OCI-LY1 (cell line): ENCODE measurements around the gene GRIA4.

Source experiments
- H2AFZ ChIP-seq: fragments of 200-600 bp; sonication (generic), shearing (Covaris generic); 2 replicates; pipeline ENCODE4 v1.6.0; 2014; ENCODE audit warnings: antibody characterized with exemption, mild to moderate bottlenecking, low read length
- H3F3A ChIP-seq: fragments of 200-600 bp; sonication (generic), shearing (Covaris generic); 2 replicates; pipeline ENCODE4 v1.6.0; 2014; ENCODE audit warnings: mild to moderate bottlenecking, antibody characterized with exemption, low read length, moderate library complexity; ENCODE audit not compliant: insufficient read depth
- H3K27ac ChIP-seq: fragments of 200-600 bp; sonication (generic); 2 replicates; pipeline ENCODE4 v1.5.1; 2014; ENCODE audit warnings: low read length, mixed run types, mild to moderate bottlenecking, low read depth; ENCODE audit not compliant: poor library complexity, severe bottlenecking
- H3K27me3 ChIP-seq: fragments of 200-600 bp; sonication (generic); 2 replicates; pipeline ENCODE4 v1.6.0; 2014; ENCODE audit warnings: antibody characterized with exemption, mild to moderate bottlenecking, low read length, moderate library complexity; ENCODE audit not compliant: insufficient read depth
- H3K36me3 ChIP-seq: fragments of 200-600 bp; sonication (generic); 2 replicates; pipeline ENCODE4 v1.6.1; 2014; ENCODE audit warnings: mild to moderate bottlenecking, antibody characterized with exemption, low read length, moderate library complexity, mixed read lengths; ENCODE audit not compliant: insufficient read depth
- H3K4me1 ChIP-seq: fragments of 200-600 bp; sonication (generic); 2 replicates; pipeline ENCODE4 v1.5.1; 2014; ENCODE audit warnings: mild to moderate bottlenecking, low read length, moderate library complexity; ENCODE audit not compliant: insufficient read depth, severe bottlenecking
- H3K4me2 ChIP-seq: fragments of 200-600 bp; sonication (generic), shearing (Covaris generic); 2 replicates; pipeline ENCODE4 v1.6.1; 2014; ENCODE audit warnings: low read length
- H3K4me3 ChIP-seq: fragments of 200-600 bp; sonication (generic); 2 replicates; pipeline ENCODE4 v1.5.1; 2014; ENCODE audit warnings: low read length, low read depth, mild to moderate bottlenecking, mixed read lengths; ENCODE audit not compliant: poor library complexity, severe bottlenecking
- H3K79me2 ChIP-seq: fragments of 200-600 bp; shearing (Covaris generic); 2 replicates; pipeline ENCODE4 v1.6.1; 2016; ENCODE audit warnings: mixed run types, low read length, mixed read lengths; ENCODE audit not compliant: insufficient read depth
- H3K9ac ChIP-seq: fragments of 200-600 bp; sonication (generic), shearing (Covaris generic); 2 replicates; pipeline ENCODE4 v1.6.1; 2014; ENCODE audit warnings: mild to moderate bottlenecking, low read length, mixed read lengths
- H3K9me2 ChIP-seq: fragments of 200-600 bp; sonication (generic), shearing (Covaris generic); 2 replicates; pipeline ENCODE4 v1.6.1; 2014; ENCODE audit warnings: low read depth, mild to moderate bottlenecking, low read length, mixed read lengths
- H3K9me3 ChIP-seq: fragments of 200-600 bp; shearing (Covaris generic); 2 replicates; pipeline ENCODE4 v1.6.1; 2014; ENCODE audit warnings: low read length, mixed read lengths
- H4K20me1 ChIP-seq: fragments of 200-600 bp; sonication (generic), shearing (Covaris generic); 2 replicates; pipeline ENCODE4 v1.6.0; 2016; ENCODE audit warnings: mild to moderate bottlenecking, low read length; ENCODE audit not compliant: insufficient read depth
- EZH2 ChIP-seq: fragments of 200-600 bp; sonication (generic), shearing (Covaris generic); IDR thresholded peaks from 2 replicates; pipeline ENCODE4 v1.8.0; 2017; ENCODE audit warnings: borderline replicate concordance, mixed run types, mild to moderate bottlenecking, antibody characterized with exemption, low read length, moderate library complexity, mixed read lengths
- TF ChIP-seq, protein P1 (sequence below): fragments of 200-600 bp; sonication (generic), shearing (Covaris generic); IDR thresholded peaks from 2 replicates; pipeline ENCODE4 v1.5.1; 2017; ENCODE audit warnings: mild to moderate bottlenecking, antibody characterized with exemption, low read length, moderate library complexity, mixed read lengths

GRIA4 gene

DNA sequence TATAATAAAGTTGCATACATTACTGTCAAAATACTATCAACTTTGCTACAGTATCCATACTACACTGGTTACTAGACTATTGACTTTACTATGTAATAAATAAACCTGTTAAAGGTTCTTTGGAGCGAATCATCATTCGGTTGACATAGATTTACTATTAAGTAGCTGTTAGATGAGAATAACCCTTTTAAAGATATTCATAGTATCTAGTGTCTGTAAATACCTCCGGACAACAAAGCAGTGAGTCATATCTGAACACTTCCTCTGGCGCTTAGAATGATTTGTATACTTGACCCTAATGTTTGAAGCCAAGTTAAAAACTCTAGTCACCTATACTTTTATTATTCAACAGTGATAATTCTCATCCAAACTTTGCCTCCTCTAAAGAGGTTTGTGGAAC lies 327.5 kb downstream of the GRIA4 start:
- Histone ChIP-seq H3K4me3 (no peak overlapping the region), H2AFZ (no peak overlapping the region), H3K9me3 (no peaks in the 10 kb centered on the region), H3K9ac (no peak overlapping the region), H3F3A (no peaks in the 10 kb centered on the region), H3K9me2 (no peaks in the 10 kb centered on the region), H3K27me3 (no peaks in the 10 kb centered on the region), H3K27ac (no peak overlapping the region), H3K36me3 (no peaks in the 10 kb centered on the region), H3K79me2 (no peaks in the 10 kb centered on the region), H4K20me1 (no peaks in the 10 kb centered on the region), H3K4me2 (no peak overlapping the region), H3K4me1 (no peaks in the 10 kb centered on the region)
- no peak for TF ChIP-seq EZH2
- TF ChIP-seq, protein P1, sequence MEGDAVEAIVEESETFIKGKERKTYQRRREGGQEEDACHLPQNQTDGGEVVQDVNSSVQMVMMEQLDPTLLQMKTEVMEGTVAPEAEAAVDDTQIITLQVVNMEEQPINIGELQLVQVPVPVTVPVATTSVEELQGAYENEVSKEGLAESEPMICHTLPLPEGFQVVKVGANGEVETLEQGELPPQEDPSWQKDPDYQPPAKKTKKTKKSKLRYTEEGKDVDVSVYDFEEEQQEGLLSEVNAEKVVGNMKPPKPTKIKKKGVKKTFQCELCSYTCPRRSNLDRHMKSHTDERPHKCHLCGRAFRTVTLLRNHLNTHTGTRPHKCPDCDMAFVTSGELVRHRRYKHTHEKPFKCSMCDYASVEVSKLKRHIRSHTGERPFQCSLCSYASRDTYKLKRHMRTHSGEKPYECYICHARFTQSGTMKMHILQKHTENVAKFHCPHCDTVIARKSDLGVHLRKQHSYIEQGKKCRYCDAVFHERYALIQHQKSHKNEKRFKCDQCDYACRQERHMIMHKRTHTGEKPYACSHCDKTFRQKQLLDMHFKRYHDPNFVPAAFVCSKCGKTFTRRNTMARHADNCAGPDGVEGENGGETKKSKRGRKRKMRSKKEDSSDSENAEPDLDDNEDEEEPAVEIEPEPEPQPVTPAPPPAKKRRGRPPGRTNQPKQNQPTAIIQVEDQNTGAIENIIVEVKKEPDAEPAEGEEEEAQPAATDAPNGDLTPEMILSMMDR, result no peak

DNA sequence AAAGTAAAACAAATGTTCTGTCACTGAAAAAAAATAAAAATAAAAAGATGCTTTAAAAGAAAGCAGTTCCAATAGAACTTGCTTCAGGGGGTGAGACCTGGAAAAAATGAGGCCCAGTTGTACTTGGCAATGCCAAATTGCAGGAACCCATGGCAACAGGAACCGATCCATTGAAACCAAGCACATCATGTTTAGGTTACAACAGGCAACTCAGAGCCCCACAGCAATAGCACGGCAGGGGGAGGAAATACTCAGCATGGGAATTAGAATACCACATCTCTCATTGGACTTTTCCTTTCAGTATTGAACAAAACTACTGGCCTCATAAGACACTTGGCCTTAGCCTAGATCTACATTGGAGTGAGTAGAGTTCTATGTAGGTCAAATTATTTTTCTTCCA lies 327.9 kb downstream of the GRIA4 start:
- no peaks in the 10 kb centered on the region for H3K9me3 ChIP-seq
- H3K36me3 ChIP-seq, result no peaks in the 10 kb centered on the region
- no peak overlapping the region for H3K4me3 ChIP-seq
- no peaks in the 10 kb centered on the region for H4K20me1 ChIP-seq
- no peaks in the 10 kb centered on the region for H3K27me3 ChIP-seq
- no peak overlapping the region for H3K9ac ChIP-seq
- H3K4me2 ChIP-seq, result no peak overlapping the region
- no peaks in the 10 kb centered on the region for H3K4me1 ChIP-seq
- no peak overlapping the region for H2AFZ ChIP-seq
- H3K27ac ChIP-seq, result no peak overlapping the region
- H3K9me2 ChIP-seq, result no peaks in the 10 kb centered on the region
- no peaks in the 10 kb centered on the region for H3K79me2 ChIP-seq
- TF ChIP-seq, protein P1, result no peak
- no peak for TF ChIP-seq EZH2
- H3F3A ChIP-seq, result no peaks in the 10 kb centered on the region

DNA sequence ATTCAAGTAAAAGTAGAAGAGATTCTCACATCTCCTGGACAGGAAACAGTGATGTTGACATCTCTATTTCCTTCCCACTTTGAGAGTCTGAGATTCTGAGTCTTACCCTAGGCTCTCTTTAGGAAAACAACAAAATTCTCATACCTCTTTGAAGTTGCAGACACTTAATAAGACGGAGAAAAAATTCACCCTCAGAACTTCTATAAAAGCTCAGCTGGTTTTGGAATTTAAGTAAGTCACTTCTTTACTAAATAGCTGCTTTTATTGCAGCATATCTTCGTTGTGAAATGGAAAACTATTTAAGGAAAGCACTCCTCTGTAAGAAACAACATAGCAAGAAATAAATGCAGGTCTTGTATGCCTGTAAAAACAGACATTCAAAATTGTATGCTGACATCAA lies 333.0 kb downstream of the GRIA4 start:
- H2AFZ ChIP-seq, result no peak overlapping the region
- no peak overlapping the region for H3K27ac ChIP-seq
- TF ChIP-seq EZH2, result no peak
- TF ChIP-seq, protein P1, result no peak
- H3K4me3 ChIP-seq, result no peak overlapping the region
- no peak overlapping the region for H3K9ac ChIP-seq
- H3K9me3 ChIP-seq, result no peaks in the 10 kb centered on the region
- H3K27me3 ChIP-seq, result no peaks in the 10 kb centered on the region
- H3K36me3 ChIP-seq, result no peaks in the 10 kb centered on the region
- no peaks in the 10 kb centered on the region for H4K20me1 ChIP-seq
- no peaks in the 10 kb centered on the region for H3F3A ChIP-seq
- no peak overlapping the region for H3K4me2 ChIP-seq
- H3K4me1 ChIP-seq, result no peaks in the 10 kb centered on the region
- H3K79me2 ChIP-seq, result no peaks in the 10 kb centered on the region
- no peaks in the 10 kb centered on the region for H3K9me2 ChIP-seq
